Stomach (tissue), 4 donors: Measurements from ENCODE around the gene DYNC1H1.

ENCODE experiments used
- CTCF ChIP-seq, 7 experiments: fragments of 450-650 bp in 4 of 7; fragments of 200-600 bp in 3 of 7; sonication (generic) in 3 of 7; IDR thresholded peaks; one replicate each; pipeline ENCODE4 v1.5.1; 2016 to 2019; ENCODE audit warnings: antibody characterized with exemption in 7 of 7, control low read depth in 2 of 7, mild to moderate bottlenecking in 1 of 7
- POLR2A ChIP-seq, 4 donors: fragments of 450-650 bp; IDR thresholded peaks; one replicate each; pipeline ENCODE4 v1.6.1; 2016; ENCODE audit warnings: antibody characterized with exemption in 4 of 4, control low read depth in 2 of 4, mild to moderate bottlenecking in 1 of 4, moderate library complexity in 1 of 4
- POLR2AphosphoS5 ChIP-seq, 3 donors: sonication (generic); formaldehyde crosslinking; IDR thresholded peaks; one replicate each; pipeline ENCODE4 v1.6.1; 2016; ENCODE audit warnings: antibody characterized with exemption in 3 of 3

GRCh38 chr14:102094101-102094500, 129.7 kb downstream of the DYNC1H1 start:
- TF ChIP-seq CTCF (IDR thresholded peaks at IDR 0.05) (no peak), POLR2AphosphoS5 (IDR thresholded peaks at IDR 0.05) (no peak), POLR2A (IDR thresholded peaks at IDR 0.05) (no peak)
